ENCODE measurements around the gene PABPN1L. TPM values are rescaled to one million over a fixed set of nuclear protein-coding genes. Genes with fewer than 3 reads are reported as not detected.

PABPN1L gene
- total RNA-seq, 1 donor from 2014 or later, result not detected

GRCh38 chr16:88837806-88838205, 28.7 kb downstream of the PABPN1L start:
- no peak overlapping the region for H3K27ac ChIP-seq (ENCODE audit: low read depth, low read length)
- Mint-ChIP-seq H3K27me3 (ENCODE audit: low read depth, unreplicated experiment) (no peaks in the 10 kb centered on the region), H3K27ac (ENCODE audit: unreplicated experiment) (no peak overlapping the region), H3K4me1 (ENCODE audit: low read depth, unreplicated experiment) (no peaks in the 10 kb centered on the region), H3K36me3 (ENCODE audit: low read depth, unreplicated experiment) (peaks cover 14% of the 10 kb centered on the region), H3K4me3 (ENCODE audit: unreplicated experiment) (no peak overlapping the region), H3K9me3 (ENCODE audit: unreplicated experiment) (no peaks in the 10 kb centered on the region)
- no peak overlapping the region for H3K4me3 ChIP-seq (ENCODE audit: insufficient read depth, low read depth, low read length)
- H4K20me1 ChIP-seq (ENCODE audit: insufficient read depth, low read length), result peaks cover 4% of the 10 kb centered on the region
- no peaks in the 10 kb centered on the region for H3K27me3 ChIP-seq (ENCODE audit: insufficient read depth, low read length)
- H3K4me1 ChIP-seq (ENCODE audit: insufficient read depth, low read length), result no peaks in the 10 kb centered on the region
- H3K9me3 ChIP-seq (ENCODE audit: insufficient read depth, low read depth, low read length), result no peaks in the 10 kb centered on the region
- FAIRE-seq, result no peak
- TF ChIP-seq EZH2 (IDR thresholded peaks at IDR 0.05; ENCODE audit: insufficient read depth, low read length), result no peak
- TF ChIP-seq, protein P1, sequence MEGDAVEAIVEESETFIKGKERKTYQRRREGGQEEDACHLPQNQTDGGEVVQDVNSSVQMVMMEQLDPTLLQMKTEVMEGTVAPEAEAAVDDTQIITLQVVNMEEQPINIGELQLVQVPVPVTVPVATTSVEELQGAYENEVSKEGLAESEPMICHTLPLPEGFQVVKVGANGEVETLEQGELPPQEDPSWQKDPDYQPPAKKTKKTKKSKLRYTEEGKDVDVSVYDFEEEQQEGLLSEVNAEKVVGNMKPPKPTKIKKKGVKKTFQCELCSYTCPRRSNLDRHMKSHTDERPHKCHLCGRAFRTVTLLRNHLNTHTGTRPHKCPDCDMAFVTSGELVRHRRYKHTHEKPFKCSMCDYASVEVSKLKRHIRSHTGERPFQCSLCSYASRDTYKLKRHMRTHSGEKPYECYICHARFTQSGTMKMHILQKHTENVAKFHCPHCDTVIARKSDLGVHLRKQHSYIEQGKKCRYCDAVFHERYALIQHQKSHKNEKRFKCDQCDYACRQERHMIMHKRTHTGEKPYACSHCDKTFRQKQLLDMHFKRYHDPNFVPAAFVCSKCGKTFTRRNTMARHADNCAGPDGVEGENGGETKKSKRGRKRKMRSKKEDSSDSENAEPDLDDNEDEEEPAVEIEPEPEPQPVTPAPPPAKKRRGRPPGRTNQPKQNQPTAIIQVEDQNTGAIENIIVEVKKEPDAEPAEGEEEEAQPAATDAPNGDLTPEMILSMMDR (IDR thresholded peaks at IDR 0.05; ENCODE audit: insufficient read depth, low read depth, low read length), result no peak
- H3K4me2 ChIP-seq (ENCODE audit: low read length), result no peak overlapping the region
- no peak overlapping the region for H3K9ac ChIP-seq (ENCODE audit: low read length)
- no peak for DNase-seq (ENCODE audit: low read depth)
- H3K79me2 ChIP-seq (ENCODE audit: insufficient read depth, low read length), result no peaks in the 10 kb centered on the region
- no peak overlapping the region for H2AFZ ChIP-seq (ENCODE audit: low read depth, low read length)
- H3K36me3 ChIP-seq (ENCODE audit: insufficient read depth, low read length), result no peaks in the 10 kb centered on the region

DNA sequence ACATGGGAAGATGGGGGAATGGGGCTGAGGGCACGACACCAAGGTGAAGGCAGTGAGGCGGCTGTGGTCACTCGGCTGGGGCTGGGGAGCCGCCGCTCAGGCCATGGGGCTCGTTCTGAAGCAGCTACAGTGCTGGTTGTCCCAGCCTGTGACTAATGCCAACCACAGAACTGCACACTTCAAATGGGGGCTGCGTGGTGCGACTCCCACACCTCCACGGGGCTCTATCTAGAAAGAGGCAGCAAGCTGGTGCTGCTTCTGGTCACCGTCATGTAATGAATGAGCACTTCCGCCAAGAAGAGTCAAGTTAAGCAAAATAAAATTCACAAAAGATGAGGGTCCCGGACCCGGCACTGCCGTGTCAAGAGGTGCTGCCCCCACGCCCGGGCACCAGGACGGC, 29.7 kb downstream of the PABPN1L start:
- Histone ChIP-seq H3K9ac (ENCODE audit: low read length) (no peak overlapping the region), H3K79me2 (ENCODE audit: insufficient read depth, low read length) (no peaks in the 10 kb centered on the region), H3K27ac (ENCODE audit: low read depth, low read length) (no peak overlapping the region), H3K4me2 (ENCODE audit: low read length) (no peak overlapping the region), H3K4me3 (ENCODE audit: insufficient read depth, low read depth, low read length) (no peak overlapping the region), H3K4me1 (ENCODE audit: insufficient read depth, low read length) (no peaks in the 10 kb centered on the region), H3K36me3 (ENCODE audit: insufficient read depth, low read length) (no peaks in the 10 kb centered on the region), H3K27me3 (ENCODE audit: insufficient read depth, low read length) (no peaks in the 10 kb centered on the region), H4K20me1 (ENCODE audit: insufficient read depth, low read length) (no peaks in the 10 kb centered on the region), H3K9me3 (ENCODE audit: insufficient read depth, low read depth, low read length) (no peaks in the 10 kb centered on the region), H2AFZ (ENCODE audit: low read depth, low read length) (no peak overlapping the region)
- TF ChIP-seq, protein P1 (IDR thresholded peaks at IDR 0.05; ENCODE audit: insufficient read depth, low read depth, low read length), result no peak
- no peaks in the 10 kb centered on the region for H3K4me1 Mint-ChIP-seq (ENCODE audit: low read depth, unreplicated experiment)
- H3K27me3 Mint-ChIP-seq (ENCODE audit: low read depth, unreplicated experiment), result no peaks in the 10 kb centered on the region
- H3K36me3 Mint-ChIP-seq (ENCODE audit: low read depth, unreplicated experiment), result peaks cover 14% of the 10 kb centered on the region
- no peak overlapping the region for H3K4me3 Mint-ChIP-seq (ENCODE audit: unreplicated experiment)
- no peak overlapping the region for H3K27ac Mint-ChIP-seq (ENCODE audit: unreplicated experiment)
- no peak for FAIRE-seq
- H3K9me3 Mint-ChIP-seq (ENCODE audit: unreplicated experiment), result no peaks in the 10 kb centered on the region
- no peak for DNase-seq (ENCODE audit: low read depth)

GRCh38 chr16:88835818-88836217, 30.6 kb downstream of the PABPN1L start:
- Mint-ChIP-seq H3K27me3 (ENCODE audit: low read depth, unreplicated experiment) (no peaks in the 10 kb centered on the region), H3K4me1 (ENCODE audit: low read depth, unreplicated experiment) (no peaks in the 10 kb centered on the region), H3K4me3 (ENCODE audit: unreplicated experiment) (no peak overlapping the region), H3K36me3 (ENCODE audit: low read depth, unreplicated experiment) (peaks cover 14% of the 10 kb centered on the region), H3K27ac (ENCODE audit: unreplicated experiment) (no peak overlapping the region), H3K9me3 (ENCODE audit: unreplicated experiment) (no peaks in the 10 kb centered on the region)
- Histone ChIP-seq H3K79me2 (ENCODE audit: insufficient read depth, low read length) (no peaks in the 10 kb centered on the region), H3K4me1 (ENCODE audit: insufficient read depth, low read length) (no peaks in the 10 kb centered on the region), H3K9ac (ENCODE audit: low read length) (no peak overlapping the region), H3K4me3 (ENCODE audit: insufficient read depth, low read depth, low read length) (no peak overlapping the region), H3K27me3 (ENCODE audit: insufficient read depth, low read length) (no peaks in the 10 kb centered on the region), H3K36me3 (ENCODE audit: insufficient read depth, low read length) (no peaks in the 10 kb centered on the region), H3K9me3 (ENCODE audit: insufficient read depth, low read depth, low read length) (no peaks in the 10 kb centered on the region), H4K20me1 (ENCODE audit: insufficient read depth, low read length) (no peaks in the 10 kb centered on the region), H2AFZ (ENCODE audit: low read depth, low read length) (no peak overlapping the region), H3K4me2 (ENCODE audit: low read length) (no peak overlapping the region), H3K27ac (ENCODE audit: low read depth, low read length) (no peak overlapping the region)
- TF ChIP-seq, protein P1 (IDR thresholded peaks at IDR 0.05; ENCODE audit: insufficient read depth, low read depth, low read length), result no peak
- DNase-seq (ENCODE audit: low read depth) (no peak), FAIRE-seq (no peak)

Measured in astrocyte (in vitro differentiated cells and primary cell).